ENCODE data around the gene ABCC6. TPM values are rescaled to one million over a fixed set of nuclear protein-coding genes. Genes with fewer than 3 reads are reported as not detected.

Gene ABCC6
- total and polyA plus RNA-seq, 4 donors = 50.6 to 162 (median 95.9) TPM

DNA sequence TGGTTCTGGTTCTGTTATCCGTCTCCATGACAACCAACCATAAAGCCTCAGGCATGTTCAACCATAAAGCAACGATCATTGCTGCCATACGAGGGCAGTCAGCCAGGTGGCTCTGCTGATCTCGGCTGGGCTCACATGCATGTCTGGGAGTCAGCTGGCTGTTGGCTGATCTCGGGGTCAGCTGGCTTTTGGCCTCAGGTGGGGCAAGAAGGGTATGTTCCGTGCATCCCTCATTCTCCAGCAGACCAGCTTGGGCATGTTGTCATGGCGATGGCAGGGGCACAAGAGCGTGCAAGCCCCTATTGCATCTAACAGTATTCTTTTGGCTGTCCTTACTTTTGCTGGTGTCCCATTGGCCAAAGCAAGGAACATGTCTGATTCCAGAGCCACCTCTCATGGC is 86.2 kb downstream of the ABCC6 start (continued):
- no peak for TF ChIP-seq NR2F2 (IDR thresholded peaks at IDR 0.05)
- no peak for TF ChIP-seq HNF4G (IDR thresholded peaks at IDR 0.05)
- TF ChIP-seq HNF4A (conservative IDR thresholded peaks at IDR 0.05) = no peak
- TF ChIP-seq YY1 (IDR thresholded peaks at IDR 0.05) = no peak

- Histone ChIP-seq H3K9me3 (ENCODE audit: control insufficient read depth in 4 of 4, low read length in 3 of 4) (no peaks in the 10 kb centered on the region), H3K27me3 (ENCODE audit: control insufficient read depth in 4 of 4, insufficient read depth in 4 of 4, low read length in 3 of 4) (no peaks in the 10 kb centered on the region), H3K27ac (ENCODE audit: low read depth in 1 of 2, low read length in 2 of 2) (no peak overlapping the region), H3K9ac (ENCODE audit: low read depth in 1 of 2, low read length in 2 of 2) (no peak overlapping the region), H3K36me3 (ENCODE audit: control insufficient read depth in 4 of 4, insufficient read depth in 3 of 4, low read depth in 1 of 4, low read length in 3 of 4) (peaks cover 2 to 4% (median 3%) of the 10 kb centered on the region in 4 donors), H3K4me3 (ENCODE audit: low read depth in 1 of 3, low read length in 3 of 3) (no peak overlapping the region), H3K4me1 (ENCODE audit: control insufficient read depth in 4 of 4, insufficient read depth in 4 of 4, low read length in 3 of 4) (no peaks in the 10 kb centered on the region)
- no peak for DNase-seq (ENCODE audit: low spot score)
- TF ChIP-seq YY1 (IDR thresholded peaks at IDR 0.05) = no peak
- TF ChIP-seq MAX (IDR thresholded peaks at IDR 0.05) = no peak
- no peak for TF ChIP-seq JUND (IDR thresholded peaks at IDR 0.05)
- TF ChIP-seq FOXA2 (IDR thresholded peaks at IDR 0.05) = no peak
- TF ChIP-seq TAF1 (conservative IDR thresholded peaks at IDR 0.05) = no peak
- no peak for TF ChIP-seq RXRA (IDR thresholded peaks at IDR 0.05)
- no peak for TF ChIP-seq ATF3 (IDR thresholded peaks at IDR 0.05)
- 97% methylated on average over 6 of the region's 6 CpGs for WGBS
These were observed 86.7 kb downstream of the ABCC6 start for GRCh38 chr16:16136588-16136987.

- no peak for TF ChIP-seq TAF1 (conservative IDR thresholded peaks at IDR 0.05)
- no peak for TF ChIP-seq HNF4G (IDR thresholded peaks at IDR 0.05)
- no peak for TF ChIP-seq GABPA (IDR thresholded peaks at IDR 0.05 in 1 of 2, conservative IDR thresholded peaks at IDR 0.05 in 1 of 2)
- no peak for TF ChIP-seq REST (IDR thresholded peaks at IDR 0.05)
- DNase-seq (ENCODE audit: low spot score) = no peak
- Histone ChIP-seq H3K27me3 (ENCODE audit: control insufficient read depth in 4 of 4, insufficient read depth in 4 of 4, low read length in 3 of 4) (no peaks in the 10 kb centered on the region), H3K9ac (ENCODE audit: low read depth in 1 of 2, low read length in 2 of 2) (no peak overlapping the region), H3K4me3 (ENCODE audit: low read depth in 1 of 3, low read length in 3 of 3) (no peak overlapping the region), H3K27ac (ENCODE audit: low read depth in 1 of 2, low read length in 2 of 2) (no peak overlapping the region), H3K4me1 (ENCODE audit: control insufficient read depth in 4 of 4, insufficient read depth in 4 of 4, low read length in 3 of 4) (no peaks in the 10 kb centered on the region), H3K36me3 (ENCODE audit: control insufficient read depth in 4 of 4, insufficient read depth in 3 of 4, low read depth in 1 of 4, low read length in 3 of 4) (peaks cover 2 to 4% (median 3%) of the 10 kb centered on the region in 4 donors), H3K9me3 (ENCODE audit: control insufficient read depth in 4 of 4, low read length in 3 of 4) (no peaks in the 10 kb centered on the region)
- 94% methylated on average over 21 of the region's 21 CpGs for WGBS
These were observed 89.2 kb downstream of the ABCC6 start for GRCh38 chr16:16133943-16134604.

- H3K27me3 ChIP-seq (ENCODE audit: control insufficient read depth in 4 of 4, insufficient read depth in 4 of 4, low read length in 3 of 4) = no peaks in the 10 kb centered on the region
- H3K9me3 ChIP-seq (ENCODE audit: control insufficient read depth in 4 of 4, low read length in 3 of 4) = no peaks in the 10 kb centered on the region
- no peak overlapping the region for H3K4me3 ChIP-seq (ENCODE audit: low read depth in 1 of 3, low read length in 3 of 3)
- TF ChIP-seq SP1 (IDR thresholded peaks at IDR 0.05) (no peak), FOXA1 (IDR thresholded peaks at IDR 0.05) (no peak), REST (IDR thresholded peaks at IDR 0.05) (no peak), RAD21 (IDR thresholded peaks at IDR 0.05) (no peak), RXRA (IDR thresholded peaks at IDR 0.05) (no peak), HNF4G (IDR thresholded peaks at IDR 0.05) (no peak), JUND (IDR thresholded peaks at IDR 0.05) (no peak), FOXA2 (IDR thresholded peaks at IDR 0.05) (no peak), HNF4A (conservative IDR thresholded peaks at IDR 0.05) (no peak), EGR1 (IDR thresholded peaks at IDR 0.05; ENCODE audit: low read depth in 2 of 2) (no peak), YY1 (IDR thresholded peaks at IDR 0.05) (no peak), NR2F2 (IDR thresholded peaks at IDR 0.05) (no peak), GABPA (IDR thresholded peaks at IDR 0.05 in 1 of 2, conservative IDR thresholded peaks at IDR 0.05 in 1 of 2) (no peak), MAX (IDR thresholded peaks at IDR 0.05) (no peak)
- peaks cover 0 to 4% (median 1%) of the 10 kb centered on the region in 4 donors for H3K36me3 ChIP-seq (ENCODE audit: control insufficient read depth in 4 of 4, insufficient read depth in 3 of 4, low read depth in 1 of 4, low read length in 3 of 4)
- no peak for DNase-seq (ENCODE audit: low spot score)
- H3K27ac ChIP-seq (ENCODE audit: low read depth in 1 of 2, low read length in 2 of 2) = no peak overlapping the region
- H3K4me1 ChIP-seq (ENCODE audit: control insufficient read depth in 4 of 4, insufficient read depth in 4 of 4, low read length in 3 of 4) = no peaks in the 10 kb centered on the region
- 93% methylated on average over 15 of the region's 15 CpGs for WGBS
- no peak overlapping the region for H3K9ac ChIP-seq (ENCODE audit: low read depth in 1 of 2, low read length in 2 of 2)
These were observed 91.6 kb downstream of the ABCC6 start for GRCh38 chr16:16131659-16132058.
